Panc1 (cell line): ENCODE results near the gene KRT86. TPM values are rescaled to one million over a fixed set of nuclear protein-coding genes. Genes with fewer than 3 reads are reported as not detected.

Experiments
- ATAC-seq: fragments of 200-7000 bp; cut with Tn5 transposase; 2 replicates; pipeline ENCODE4 v1.9.1; 2020; ENCODE audit warnings: mild to moderate bottlenecking, moderate library complexity
- BruUV-seq: library from RNA; stranded (reverse); fragments of 400-500 nt; replicated peaks from 2 replicates; lab custom pipeline; 2021; lab: Mats Ljungman, UMichigan
- CTCF ChIA-PET: fragments of 300-600 bp; sonication (Branson Sonifier 250); formaldehyde crosslinking; loops from one replicate; lab custom pipeline; 2022; ENCODE audit warnings: antibody characterized with exemption; lab: Charles Lee
- POLR2A ChIA-PET: fragments of 300-600 bp; sonication (Branson Sonifier 250); formaldehyde crosslinking; loops from one replicate; lab custom pipeline; 2022; ENCODE audit warnings: antibody characterized with exemption; lab: Charles Lee
- DNase-seq: peaks from one replicate; pipeline ENCODE4 v3.0.0-alpha.2; 2010; ENCODE audit warnings: low read depth, low spot score
- H3K27ac ChIP-seq: 2 replicates; pipeline ENCODE4 v1.5.1; 2011; ENCODE audit warnings: mild to moderate bottlenecking, low read length, inconsistent platforms
- H3K27me3 ChIP-seq: fragments of 200-500 bp; sonication (Bioruptor generic); 2 replicates; pipeline ENCODE4 v1.6.0; 2014; ENCODE audit warnings: low read length, inconsistent platforms; ENCODE audit not compliant: control insufficient read depth, insufficient read depth
- H3K36me3 ChIP-seq: fragments of 200-500 bp; sonication (Bioruptor generic); 2 replicates; pipeline ENCODE4 v1.5.1; 2014; ENCODE audit warnings: inconsistent platforms, mild to moderate bottlenecking, low read length, moderate library complexity; ENCODE audit not compliant: control insufficient read depth, insufficient read depth
- H3K4me1 ChIP-seq: 2 replicates; pipeline ENCODE4 v1.5.1; 2011; ENCODE audit warnings: inconsistent platforms, mild to moderate bottlenecking, low read length, moderate library complexity; ENCODE audit not compliant: control insufficient read depth, insufficient read depth
- H3K4me3 ChIP-seq, 2 experiments: 2 replicates each; pipeline ENCODE4 v1.5.1; 2011 to 2012; ENCODE audit warnings: low read depth in 2 of 2, low read length in 2 of 2, mild to moderate bottlenecking in 2 of 2, inconsistent platforms in 1 of 2, moderate library complexity in 1 of 2
- H3K9me3 ChIP-seq: fragments of 200-500 bp; sonication (Bioruptor generic); 2 replicates; pipeline ENCODE4 v1.5.1; 2014; ENCODE audit warnings: low read depth, mild to moderate bottlenecking, inconsistent platforms, low read length, moderate library complexity; ENCODE audit not compliant: control insufficient read depth, insufficient read depth
- CTCF ChIP-seq: fragments of 450-650 bp; IDR thresholded peaks from 2 replicates; pipeline ENCODE4 v1.5.1; 2017; ENCODE audit warnings: mild to moderate bottlenecking
- POLR2AphosphoS5 ChIP-seq: IDR thresholded peaks from 2 replicates; pipeline ENCODE4 v1.6.1; 2012; ENCODE audit warnings: mild to moderate bottlenecking, low read depth, low read length, moderate library complexity
- REST ChIP-seq, 2 experiments: IDR thresholded peaks; 2 replicates each; pipeline ENCODE4 v1.6.1; 2011 to 2012; ENCODE audit warnings: low read depth in 2 of 2, control low read depth in 1 of 2, low read length in 1 of 2, mild to moderate bottlenecking in 1 of 2, moderate library complexity in 1 of 2; ENCODE audit not compliant: insufficient read depth in 1 of 2
- SIN3A ChIP-seq: IDR thresholded peaks from 2 replicates; pipeline ENCODE4 v1.6.1; 2012; ENCODE audit warnings: low read depth, mild to moderate bottlenecking, low read length, moderate library complexity, borderline replicate concordance; ENCODE audit not compliant: insufficient read depth
- TCF7L2 ChIP-seq: IDR thresholded peaks from 2 replicates; pipeline ENCODE4 v1.6.1; 2011; ENCODE audit warnings: mild to moderate bottlenecking, low read depth, low read length, inconsistent platforms
- in situ Hi-C: cut with HindIII; loops from 2 replicates; pipeline ENCODE4 v1.10.0; 2016; ENCODE audit warnings: low sequenced_read_pairs, low pct_unique_long_range_greater_than_20kb
- intact Hi-C: fragments of 100-400 bp; cut with micrococcal nuclease; formaldehyde crosslinking; loops from one replicate; pipeline ENCODE4 v1.10.0; 2022; ENCODE audit not compliant: unreplicated experiment
- total RNA-seq: library from RNA; stranded (reverse); gene quantifications from one replicate; pipeline ENCODE4 v1.2.1, GENCODE V29; 2021; ENCODE audit not compliant: unreplicated experiment

KRT86 gene
- total RNA-seq, 1 experiment from 2014 or later = 1.1 TPM

GRCh38 chr12:52334185-52334584 lies 59.7 kb downstream of the KRT86 start:
- Histone ChIP-seq H3K4me1 (no peaks in the 10 kb centered on the region), H3K27me3 (no peaks in the 10 kb centered on the region), H3K36me3 (no peaks in the 10 kb centered on the region), H3K27ac (no peak overlapping the region), H3K9me3 (no peaks in the 10 kb centered on the region), H3K4me3 (no peak overlapping the region)
- in situ Hi-C loops (no loop called here), intact Hi-C loops (no loop called here)
- CTCF ChIA-PET = no interaction called here
- no peak for DNase-seq
- ATAC-seq = no peak
- BruUV-seq = no TSS peak
- POLR2A ChIA-PET = no interaction called here
- TF ChIP-seq TCF7L2 (no peak), POLR2AphosphoS5 (no peak)

- intact Hi-C loops (no loop called here), in situ Hi-C loops (no loop called here)
- BruUV-seq = no TSS peak
- H3K9me3 ChIP-seq = no peaks in the 10 kb centered on the region
- DNase-seq (no peak), ATAC-seq (no peak)
- no peak overlapping the region for H3K27ac ChIP-seq
- no peaks in the 10 kb centered on the region for H3K4me1 ChIP-seq
- ChIA-PET CTCF (no interaction called here), POLR2A (no interaction called here)
- H3K36me3 ChIP-seq = no peaks in the 10 kb centered on the region
- no peak for TF ChIP-seq CTCF
- TF ChIP-seq POLR2AphosphoS5 = no peak
- no peak for TF ChIP-seq TCF7L2
- TF ChIP-seq SIN3A = no peak
- no peak for TF ChIP-seq REST (IDR thresholded peaks at IDR 0.05; ENCODE audit: insufficient read depth in 1 of 2, low read depth in 2 of 2, low read length in 1 of 2)
- no peak overlapping the region for H3K4me3 ChIP-seq
- H3K27me3 ChIP-seq = no peaks in the 10 kb centered on the region
Observed at GRCh38 chr12:52335598-52336262, 61.3 kb downstream of the KRT86 start.

- Histone ChIP-seq H3K4me3 (no peak overlapping the region), H3K4me1 (no peaks in the 10 kb centered on the region), H3K27ac (no peak overlapping the region), H3K27me3 (no peaks in the 10 kb centered on the region), H3K36me3 (no peaks in the 10 kb centered on the region), H3K9me3 (no peaks in the 10 kb centered on the region)
- intact Hi-C loops (no loop called here), in situ Hi-C loops (no loop called here)
- no TSS peak for BruUV-seq
- CTCF ChIA-PET = no interaction called here
- TF ChIP-seq POLR2AphosphoS5 (no peak), TCF7L2 (no peak)
- DNase-seq (no peak), ATAC-seq (no peak)
- POLR2A ChIA-PET = no interaction called here
Observed at GRCh38 chr12:52336641-52337040, 62.2 kb downstream of the KRT86 start.
